ENCODE data around the gene CDH16.

CDH16 gene

DNA sequence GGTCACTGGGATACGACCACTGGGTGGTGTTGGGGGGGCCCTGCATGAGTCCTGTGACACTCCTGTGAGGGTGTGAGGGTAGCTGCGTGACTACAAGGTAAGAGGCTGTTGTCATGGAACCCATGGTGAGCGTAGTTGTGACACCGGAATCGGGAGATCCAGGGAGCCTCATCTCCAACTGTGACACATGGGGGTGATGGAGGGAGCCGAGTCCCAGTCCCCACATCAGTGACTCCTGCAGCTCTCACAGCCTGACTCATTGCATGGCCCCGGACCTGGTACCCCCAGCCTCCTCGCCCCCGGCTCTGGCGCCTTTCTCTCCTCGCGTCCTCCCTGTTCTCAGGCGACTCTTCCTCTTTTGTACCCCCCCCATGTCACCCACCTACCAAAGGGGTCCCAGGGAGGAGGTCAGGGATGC lies 14.2 kb downstream of the CDH16 start:
- Histone ChIP-seq H4K8ac (ENCODE audit: low read depth, low read length) (no peak overlapping the region), H3K79me2 (ENCODE audit: control insufficient read depth, insufficient read depth, low read length, poor library complexity) (no peaks in the 10 kb centered on the region), H3K23ac (ENCODE audit: low read length) (no peak overlapping the region), H2BK12ac (ENCODE audit: low read length) (no peak overlapping the region), H3K27ac (ENCODE audit: low read depth, low read length) (no peak overlapping the region), H2AFZ (ENCODE audit: insufficient read depth, low read length, poor library complexity) (no peak overlapping the region), H4K12ac (ENCODE audit: low read depth, low read length) (no peak overlapping the region), H3K14ac (ENCODE audit: low read length) (no peak overlapping the region), H4K91ac (ENCODE audit: low read depth, low read length) (no peak overlapping the region), H3K9me3 (ENCODE audit: insufficient read depth, low read depth, low read length) (peaks cover 2% of the 10 kb centered on the region), H3K27me3 (ENCODE audit: insufficient read depth, low read length) (no peaks in the 10 kb centered on the region), H2BK5ac (ENCODE audit: low read depth, low read length, poor library complexity) (no peak overlapping the region), H2AK5ac (ENCODE audit: low read length) (no peak overlapping the region), H3K9ac (ENCODE audit: low read length) (no peak overlapping the region), H3K4ac (ENCODE audit: low read depth, low read length) (no peak overlapping the region), H3K79me1 (ENCODE audit: low read length) (no peaks in the 10 kb centered on the region), H3K36me3 (ENCODE audit: control insufficient read depth in 1 of 2, insufficient read depth in 2 of 2, low read length in 2 of 2) (no peaks in the 10 kb centered on the region), H3K18ac (ENCODE audit: low read length) (no peak overlapping the region), H2BK120ac (ENCODE audit: insufficient read depth, low read length, poor library complexity) (no peak overlapping the region), H3K4me1 (ENCODE audit: control insufficient read depth in 1 of 2, insufficient read depth in 2 of 2, low read length in 2 of 2) (peaks cover 5 to 7% of the 10 kb centered on the region in 2 experiments), H3K4me2 (ENCODE audit: low read length) (no peak overlapping the region), H3K4me3 (ENCODE audit: low read depth, low read length) (no peak overlapping the region)
- no peak for DNase-seq
- WGBS (ENCODE audit: extremely low coverage, insufficient coverage, insufficient read length): no CpG with 5 or more reads among the region's 13 CpGs

DNA sequence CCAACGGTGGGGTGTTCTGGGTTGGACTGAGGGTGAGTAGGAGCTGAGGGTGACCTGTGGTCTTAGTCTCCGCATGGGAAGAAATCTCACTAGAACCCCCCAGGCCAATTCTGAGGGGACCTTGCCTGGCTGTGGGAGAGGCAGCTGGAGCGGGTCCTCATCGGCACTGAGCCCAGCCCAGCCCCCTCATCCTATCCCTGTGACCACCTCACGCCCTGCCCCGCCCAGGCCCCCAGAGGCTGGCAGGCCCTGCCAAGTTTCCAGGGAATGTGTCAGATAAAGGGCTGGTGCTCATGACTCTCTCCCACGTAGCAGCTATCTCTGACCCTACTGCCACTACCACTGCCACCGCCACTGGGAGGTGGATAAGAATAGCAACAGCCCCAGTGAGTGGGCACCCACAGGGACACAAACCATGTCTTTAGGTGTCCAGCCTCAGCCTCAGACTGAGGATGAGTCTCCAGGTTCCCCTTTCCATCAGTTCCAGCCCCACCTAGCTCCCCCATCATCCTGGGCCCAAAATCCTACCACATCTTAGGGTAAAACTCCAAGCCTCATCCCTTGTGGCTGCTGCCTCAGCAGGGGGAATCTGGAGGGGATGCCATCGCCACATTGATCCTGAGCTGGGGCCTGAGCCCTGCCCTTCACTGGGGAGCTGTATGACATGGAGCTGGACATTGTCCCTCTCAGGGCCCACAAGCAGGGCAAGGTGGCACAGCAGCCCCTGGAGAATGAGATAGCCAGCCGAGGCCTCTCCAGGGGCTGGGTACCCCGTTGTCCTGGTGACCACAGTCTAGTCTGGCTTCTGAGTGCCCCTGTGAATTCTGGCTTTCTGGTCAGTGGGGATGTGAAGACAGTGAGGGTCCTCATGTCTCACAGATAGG lies 14.9 kb downstream of the CDH16 start:
- Histone ChIP-seq H3K9ac (ENCODE audit: low read length) (no peak overlapping the region), H2AK5ac (ENCODE audit: low read length) (no peak overlapping the region)

DNA sequence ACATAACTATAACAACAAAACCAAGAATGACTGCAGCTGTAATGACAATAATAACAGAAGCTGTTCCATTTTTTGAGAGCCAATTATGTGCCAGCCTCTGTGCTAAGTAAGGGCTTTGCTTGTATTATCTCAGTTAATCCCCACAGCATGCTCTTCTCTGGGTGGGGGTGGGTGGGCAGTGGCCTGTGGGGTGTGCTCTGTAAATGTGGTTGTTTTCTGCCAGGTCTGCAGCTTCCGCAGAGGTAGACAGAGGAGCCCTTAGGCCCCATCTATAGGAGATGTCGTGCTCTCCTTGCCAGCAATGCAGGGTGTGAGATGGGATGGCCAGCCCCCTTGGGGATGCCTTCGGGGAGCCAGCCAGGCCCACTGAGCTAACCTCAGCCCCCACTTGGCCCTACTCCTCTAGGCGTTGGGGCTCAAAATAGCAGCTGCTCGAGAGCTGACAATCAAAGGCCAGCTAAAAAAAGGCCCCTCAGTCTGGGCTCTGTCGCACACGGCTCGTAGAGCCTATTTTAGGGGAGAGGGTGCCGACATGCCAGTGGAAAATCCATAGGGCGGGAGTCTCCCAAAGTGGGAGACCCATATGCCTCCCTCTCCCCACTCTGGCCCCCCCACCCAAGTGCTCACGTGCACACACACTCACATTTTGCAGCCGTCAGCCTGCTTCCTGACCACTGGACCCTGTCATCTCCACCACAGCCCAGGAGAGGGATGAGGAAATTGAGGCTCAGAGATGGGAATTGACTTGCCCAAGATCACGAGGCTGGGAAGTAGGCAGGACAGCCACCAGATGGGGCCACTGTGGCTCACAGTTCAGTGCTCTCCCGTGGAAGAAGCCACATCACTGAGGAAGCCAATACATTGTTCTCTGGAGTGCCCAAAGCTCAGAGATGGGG lies 15.8 kb downstream of the CDH16 start:
- H3K79me1 ChIP-seq (ENCODE audit: low read length): no peaks in the 10 kb centered on the region
- no peak overlapping the region for H3K14ac ChIP-seq (ENCODE audit: low read length)
- H3K4me3 ChIP-seq (ENCODE audit: low read depth, low read length): no peak overlapping the region
- no peak overlapping the region for H3K4ac ChIP-seq (ENCODE audit: low read depth, low read length)
- no peaks in the 10 kb centered on the region for H3K79me2 ChIP-seq (ENCODE audit: control insufficient read depth, insufficient read depth, low read length, poor library complexity)
- no peak overlapping the region for H4K12ac ChIP-seq (ENCODE audit: low read depth, low read length)
- no peak overlapping the region for H2BK5ac ChIP-seq (ENCODE audit: low read depth, low read length, poor library complexity)
- no peak overlapping the region for H2BK120ac ChIP-seq (ENCODE audit: insufficient read depth, low read length, poor library complexity)
- H2BK12ac ChIP-seq (ENCODE audit: low read length): no peak overlapping the region
- H3K27ac ChIP-seq (ENCODE audit: low read depth, low read length): no peak overlapping the region
- peaks cover 5 to 8% of the 10 kb centered on the region in 2 experiments for H3K4me1 ChIP-seq (ENCODE audit: control insufficient read depth in 1 of 2, insufficient read depth in 2 of 2, low read length in 2 of 2)
- no CpG with 5 or more reads among the region's 14 CpGs for WGBS (ENCODE audit: extremely low coverage, insufficient coverage, insufficient read length)
- H3K36me3 ChIP-seq (ENCODE audit: control insufficient read depth in 1 of 2, insufficient read depth in 2 of 2, low read length in 2 of 2): no peaks in the 10 kb centered on the region
- H2AFZ ChIP-seq (ENCODE audit: insufficient read depth, low read length, poor library complexity): no peak overlapping the region
- no peak overlapping the region for H3K23ac ChIP-seq (ENCODE audit: low read length)
- no peak overlapping the region for H4K91ac ChIP-seq (ENCODE audit: low read depth, low read length)
- no peaks in the 10 kb centered on the region for H3K27me3 ChIP-seq (ENCODE audit: insufficient read depth, low read length)
- no peaks in the 10 kb centered on the region for H3K9me3 ChIP-seq (ENCODE audit: insufficient read depth, low read depth, low read length)
- no peak for DNase-seq
- no peak overlapping the region for H4K8ac ChIP-seq (ENCODE audit: low read depth, low read length)
- no peak overlapping the region for H3K4me2 ChIP-seq (ENCODE audit: low read length)
- no peak overlapping the region for H2AK5ac ChIP-seq (ENCODE audit: low read length)
- H3K9ac ChIP-seq (ENCODE audit: low read length): no peak overlapping the region
- H3K18ac ChIP-seq (ENCODE audit: low read length): no peak overlapping the region

More for the DNA sequence above, 14.9 kb downstream of the CDH16 start:
- H3K4me3 ChIP-seq (ENCODE audit: low read depth, low read length): no peak overlapping the region
- H3K4me1 ChIP-seq (ENCODE audit: control insufficient read depth in 1 of 2, insufficient read depth in 2 of 2, low read length in 2 of 2): peaks cover 5 to 8% of the 10 kb centered on the region in 2 experiments
- H4K12ac ChIP-seq (ENCODE audit: low read depth, low read length): no peak overlapping the region
- no peaks in the 10 kb centered on the region for H3K27me3 ChIP-seq (ENCODE audit: insufficient read depth, low read length)
- H4K91ac ChIP-seq (ENCODE audit: low read depth, low read length): no peak overlapping the region
- H3K79me2 ChIP-seq (ENCODE audit: control insufficient read depth, insufficient read depth, low read length, poor library complexity): no peaks in the 10 kb centered on the region
- no peaks in the 10 kb centered on the region for H3K79me1 ChIP-seq (ENCODE audit: low read length)
- no peak overlapping the region for H3K4ac ChIP-seq (ENCODE audit: low read depth, low read length)
- no peak overlapping the region for H2BK5ac ChIP-seq (ENCODE audit: low read depth, low read length, poor library complexity)
- no peak overlapping the region for H3K23ac ChIP-seq (ENCODE audit: low read length)
- H3K18ac ChIP-seq (ENCODE audit: low read length): no peak overlapping the region
- H3K9me3 ChIP-seq (ENCODE audit: insufficient read depth, low read depth, low read length): no peaks in the 10 kb centered on the region
- no peak overlapping the region for H3K27ac ChIP-seq (ENCODE audit: low read depth, low read length)
- H3K36me3 ChIP-seq (ENCODE audit: control insufficient read depth in 1 of 2, insufficient read depth in 2 of 2, low read length in 2 of 2): no peaks in the 10 kb centered on the region
- H4K8ac ChIP-seq (ENCODE audit: low read depth, low read length): no peak overlapping the region
- no CpG with 5 or more reads among the region's 11 CpGs for WGBS (ENCODE audit: extremely low coverage, insufficient coverage, insufficient read length)
- no peak overlapping the region for H2BK120ac ChIP-seq (ENCODE audit: insufficient read depth, low read length, poor library complexity)
- no peak overlapping the region for H3K4me2 ChIP-seq (ENCODE audit: low read length)
- no peak overlapping the region for H2AFZ ChIP-seq (ENCODE audit: insufficient read depth, low read length, poor library complexity)
- H2BK12ac ChIP-seq (ENCODE audit: low read length): no peak overlapping the region
- no peak overlapping the region for H3K14ac ChIP-seq (ENCODE audit: low read length)
- DNase-seq: no peak

DNA sequence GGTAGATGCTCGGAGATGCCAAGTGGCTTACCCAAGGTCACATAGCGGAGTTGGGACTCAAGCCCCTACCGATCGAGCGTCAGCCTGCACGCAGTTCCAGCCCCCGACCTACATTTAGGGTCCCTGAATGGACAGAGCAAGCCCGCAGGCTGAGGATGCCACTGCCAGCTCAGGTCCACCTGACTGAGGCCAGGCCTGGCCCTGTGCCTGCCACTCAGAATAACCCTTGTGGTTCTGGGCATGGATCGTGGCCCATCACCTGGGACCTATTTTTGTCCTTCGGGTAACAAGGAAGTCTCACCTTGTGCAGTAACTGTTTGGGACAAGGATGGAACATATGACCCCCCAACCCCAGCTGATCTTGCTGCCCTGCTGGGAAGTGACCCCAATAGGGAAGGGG lies 17.1 kb downstream of the CDH16 start:
- Histone ChIP-seq H3K4me3 (ENCODE audit: low read depth, low read length) (no peak overlapping the region), H4K8ac (ENCODE audit: low read depth, low read length) (no peak overlapping the region), H3K4ac (ENCODE audit: low read depth, low read length) (no peak overlapping the region), H2BK120ac (ENCODE audit: insufficient read depth, low read length, poor library complexity) (no peak overlapping the region), H3K4me1 (ENCODE audit: control insufficient read depth in 1 of 2, insufficient read depth in 2 of 2, low read length in 2 of 2) (peaks cover 5 to 8% of the 10 kb centered on the region in 2 experiments), H2AFZ (ENCODE audit: insufficient read depth, low read length, poor library complexity) (no peak overlapping the region), H3K27me3 (ENCODE audit: insufficient read depth, low read length) (no peaks in the 10 kb centered on the region), H2BK12ac (ENCODE audit: low read length) (no peak overlapping the region), H4K12ac (ENCODE audit: low read depth, low read length) (no peak overlapping the region), H3K14ac (ENCODE audit: low read length) (no peak overlapping the region), H3K79me2 (ENCODE audit: control insufficient read depth, insufficient read depth, low read length, poor library complexity) (no peaks in the 10 kb centered on the region), H2AK5ac (ENCODE audit: low read length) (no peak overlapping the region), H3K18ac (ENCODE audit: low read length) (no peak overlapping the region), H3K9ac (ENCODE audit: low read length) (no peak overlapping the region), H3K36me3 (ENCODE audit: control insufficient read depth in 1 of 2, insufficient read depth in 2 of 2, low read length in 2 of 2) (no peaks in the 10 kb centered on the region), H3K27ac (ENCODE audit: low read depth, low read length) (no peak overlapping the region), H3K79me1 (ENCODE audit: low read length) (no peaks in the 10 kb centered on the region), H2BK5ac (ENCODE audit: low read depth, low read length, poor library complexity) (no peak overlapping the region), H3K23ac (ENCODE audit: low read length) (no peak overlapping the region), H3K9me3 (ENCODE audit: insufficient read depth, low read depth, low read length) (no peaks in the 10 kb centered on the region), H3K4me2 (ENCODE audit: low read length) (no peak overlapping the region), H4K91ac (ENCODE audit: low read depth, low read length) (no peak overlapping the region)
- WGBS (ENCODE audit: extremely low coverage, insufficient coverage, insufficient read length): no CpG with 5 or more reads among the region's 10 CpGs
- DNase-seq: no peak

All from trophoblast cell (in vitro differentiated cells and primary cell).